GM19324 (cell line): ENCODE measurements around the gene ACTR8.
A peak's percentile ranks its signal among the peaks of the same experiment; 100 is the strongest.

Experiments
- ATAC-seq: cut with Tn5 transposase; IDR thresholded peaks from one replicate; pipeline ENCODE4 v1.9.1; 2021; ENCODE audit warnings: mild to moderate bottlenecking, moderate library complexity; ENCODE audit not compliant: unreplicated experiment, low FRiP score

Gene ACTR8

DNA sequence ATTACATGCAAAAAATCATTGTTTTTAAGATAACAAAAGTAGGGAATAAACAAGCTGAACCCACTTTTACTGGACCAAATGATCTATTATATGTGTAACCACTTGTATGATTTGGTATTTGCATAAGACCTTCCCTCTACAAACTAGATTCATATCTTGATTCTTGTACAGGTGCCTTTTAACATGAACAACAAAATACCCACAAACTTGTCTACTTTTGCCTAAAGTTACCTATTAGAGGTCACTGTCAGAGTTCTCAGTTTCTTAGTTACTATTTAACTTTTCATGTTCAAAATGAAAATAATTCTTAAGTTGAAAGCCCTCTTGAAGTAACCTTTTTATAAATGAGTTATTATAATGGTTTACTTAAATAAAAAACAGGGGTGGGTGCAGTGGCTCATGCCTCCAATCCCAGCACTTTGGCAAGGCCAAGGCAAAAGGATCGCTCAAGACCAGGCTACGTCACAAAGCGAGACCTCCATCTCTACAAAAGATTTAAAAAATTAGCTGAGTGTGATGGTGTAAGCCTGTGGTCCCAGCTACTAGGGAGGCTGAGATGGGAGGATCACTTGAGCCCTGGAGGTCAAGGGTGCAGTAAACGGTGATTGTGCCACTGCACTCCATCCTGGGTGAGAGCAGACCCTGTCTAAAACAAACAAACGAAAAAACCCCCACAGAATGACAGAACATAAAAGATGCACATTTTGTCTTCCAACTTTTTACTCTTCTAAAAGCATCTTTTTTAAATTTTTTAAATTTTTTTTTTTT lies 16.0 kb downstream of the ACTR8 start:
- no peak for ATAC-seq

DNA sequence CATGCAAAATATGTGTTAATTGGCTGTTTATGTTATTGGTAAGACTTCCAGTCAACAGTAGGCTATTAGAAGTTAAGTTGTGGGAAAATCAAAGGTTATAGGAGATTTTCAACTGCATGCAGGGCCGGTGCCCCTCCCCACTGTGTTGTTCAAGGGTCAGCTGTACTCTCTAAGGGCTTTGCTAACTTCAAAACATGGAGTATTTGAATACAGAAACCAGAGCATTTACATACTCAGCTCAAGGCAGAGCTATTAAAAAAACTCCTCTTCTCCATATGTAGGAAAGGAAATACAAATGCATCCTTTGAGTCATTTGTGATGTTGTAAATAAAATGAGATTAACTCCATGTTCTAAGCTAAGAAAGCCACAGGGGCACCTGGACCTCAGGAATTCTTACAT lies 18.8 kb downstream of the ACTR8 start:
- no peak for ATAC-seq

DNA sequence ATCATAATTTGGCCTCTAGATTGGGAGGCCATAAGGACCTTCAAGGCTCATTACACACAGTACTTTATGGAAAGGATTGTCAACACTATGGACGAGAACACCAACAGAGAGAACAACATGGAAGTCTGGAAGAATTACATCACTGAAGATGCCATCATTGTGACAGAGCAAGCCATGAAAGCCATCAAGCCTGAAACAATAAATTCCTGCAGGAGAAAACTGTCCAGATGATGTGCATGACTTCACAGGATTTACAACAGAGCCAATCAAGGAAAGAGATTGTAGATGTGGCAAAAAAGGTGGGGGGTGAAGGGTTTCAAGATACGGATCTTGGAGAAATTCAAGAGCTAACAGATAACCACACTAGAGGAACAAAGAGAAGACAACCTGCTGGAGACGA lies 19.7 kb downstream of the ACTR8 start:
- no peak for ATAC-seq

DNA sequence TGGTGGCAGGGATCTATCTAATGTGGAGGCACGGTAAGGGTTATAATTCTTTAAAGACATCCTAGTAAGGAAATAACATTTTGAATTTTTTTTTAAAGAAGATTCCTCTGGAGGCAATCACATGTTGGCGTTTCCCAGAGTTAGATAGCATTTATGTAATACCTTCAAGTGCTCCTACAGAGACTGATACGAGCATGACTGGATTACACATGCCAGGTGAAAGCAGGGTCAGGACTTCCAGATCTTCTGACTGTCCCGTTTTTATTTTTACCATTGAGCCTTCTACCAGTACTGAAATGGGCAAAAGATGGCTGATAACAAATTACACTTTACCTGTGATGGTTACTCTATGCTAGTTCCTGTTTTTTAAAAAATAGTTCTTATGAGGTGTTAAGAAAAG lies 21.8 kb downstream of the ACTR8 start:
- no peak for ATAC-seq

DNA sequence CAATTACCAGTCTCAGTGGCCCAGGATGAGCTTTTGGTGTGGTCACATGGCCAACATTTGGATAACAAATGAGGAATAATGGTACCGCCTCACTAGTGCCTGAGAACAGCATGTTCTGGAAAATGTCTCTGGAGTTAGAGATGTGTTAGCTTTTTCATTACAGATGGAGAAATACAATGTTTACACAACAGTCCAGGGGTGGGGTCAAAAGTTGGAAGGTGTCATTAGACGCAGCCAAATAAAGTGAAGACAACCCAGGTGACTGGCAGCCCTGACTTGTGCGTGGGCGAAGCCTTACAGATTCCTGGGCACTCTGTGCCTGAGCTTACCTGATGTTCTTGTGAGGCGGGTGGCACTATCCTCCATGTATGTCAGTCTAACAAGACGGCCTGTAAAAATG lies 22.8 kb downstream of the ACTR8 start:
- no peak for ATAC-seq

DNA sequence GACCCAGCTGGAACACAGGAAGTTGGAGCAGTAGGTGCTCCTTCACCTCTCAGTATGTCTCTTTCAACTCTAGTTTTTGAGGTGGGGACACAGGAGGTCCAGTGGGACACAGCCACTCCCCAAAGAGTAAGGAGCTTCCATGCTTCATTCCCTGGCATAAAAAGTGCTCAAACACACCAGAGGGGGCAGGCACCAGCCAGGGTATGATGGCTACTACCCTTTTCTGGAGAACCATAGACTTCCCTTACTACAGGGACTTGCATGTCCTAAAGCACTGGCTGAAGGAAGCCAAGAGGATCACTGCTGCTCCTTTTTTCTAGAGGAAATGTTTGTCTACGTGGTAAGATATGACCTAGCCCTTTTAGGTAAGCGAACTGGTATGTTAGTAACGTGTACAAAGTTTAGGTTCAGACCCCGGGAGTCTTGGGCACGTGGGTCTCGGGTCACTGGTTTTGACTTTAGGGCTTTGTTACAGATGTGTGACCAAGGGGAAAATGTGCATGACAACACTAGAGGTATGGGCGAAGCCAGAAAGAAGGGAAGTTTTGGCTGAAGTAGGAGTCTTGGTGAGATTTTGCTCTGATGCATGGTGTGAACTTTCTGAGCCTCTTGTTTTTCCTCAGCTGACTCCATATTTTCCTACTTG lies 23.7 kb downstream of the ACTR8 start:
- no peak for ATAC-seq

DNA sequence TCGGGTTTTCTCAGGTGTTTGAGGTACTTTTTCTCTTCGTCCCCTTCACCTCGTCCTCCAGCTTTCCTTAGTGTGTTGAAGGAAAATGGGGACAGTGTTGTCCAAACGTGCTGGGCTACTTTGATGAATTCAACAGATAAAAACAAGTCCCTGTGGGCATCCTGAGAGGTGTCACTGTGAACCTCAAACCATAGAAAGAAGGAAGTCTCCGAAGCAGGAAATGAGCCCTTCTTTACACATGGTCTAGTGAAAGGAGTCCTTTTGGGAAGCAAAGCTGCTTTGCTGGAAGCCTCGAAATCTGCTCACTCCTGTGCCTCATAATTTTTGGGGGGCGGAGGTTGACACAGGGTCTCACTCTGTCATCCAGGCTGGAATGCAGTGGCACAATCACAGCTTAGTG lies 25.0 kb downstream of the ACTR8 start:
- no peak for ATAC-seq

DNA sequence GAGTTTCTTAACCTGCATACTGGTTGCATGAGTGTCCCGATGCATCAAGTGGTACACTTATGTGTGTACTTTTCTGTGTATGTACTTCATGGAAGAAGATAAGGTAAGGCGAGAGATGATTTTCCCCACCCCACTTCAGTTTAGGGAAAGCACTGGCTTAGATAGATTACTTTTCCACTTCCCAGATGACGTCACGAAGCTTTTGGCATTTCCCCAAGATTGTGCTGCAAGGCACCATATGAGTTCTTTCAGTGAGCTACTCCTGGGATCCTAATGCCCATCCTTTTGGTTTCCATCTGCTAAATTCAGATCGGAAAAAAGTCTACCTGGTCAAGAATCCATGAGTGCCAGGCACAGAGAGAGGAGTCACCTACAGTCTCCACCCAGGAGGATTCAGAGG lies 31.1 kb downstream of the ACTR8 start:
- no peak for ATAC-seq

DNA sequence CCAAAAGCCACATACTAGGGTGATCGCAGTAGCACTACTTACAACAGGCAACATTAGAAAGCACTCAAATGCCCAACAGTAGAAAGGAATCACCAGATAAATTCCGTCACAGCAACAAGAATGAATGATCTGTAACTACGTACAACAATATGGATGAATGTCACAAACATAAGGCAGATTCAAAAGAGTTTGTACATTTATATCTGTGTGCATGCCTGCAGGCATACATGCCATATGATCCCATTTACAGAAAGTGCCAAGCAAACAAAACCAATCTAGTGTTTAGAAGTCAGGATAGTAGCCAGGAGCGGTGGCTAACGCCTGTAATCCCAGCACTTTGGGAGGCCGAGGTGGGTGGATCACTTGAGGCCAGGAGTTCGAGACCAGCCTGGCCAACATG lies 32.0 kb downstream of the ACTR8 start:
- no peak for ATAC-seq

DNA sequence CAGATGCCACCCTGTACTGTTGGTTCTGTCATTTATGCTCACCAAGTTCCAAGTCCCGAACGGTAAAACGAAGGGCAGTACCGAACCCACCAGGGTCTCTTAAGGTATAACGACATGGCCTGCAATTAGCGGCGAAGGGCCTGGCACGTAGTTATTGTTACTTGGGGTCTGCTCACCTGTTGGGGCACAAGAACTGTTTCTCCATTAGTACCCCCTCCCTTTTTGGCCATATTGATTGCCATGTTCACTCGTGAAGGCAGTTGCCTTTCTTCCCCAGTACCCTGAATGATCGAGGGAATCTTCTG lies 35.1 kb downstream of the ACTR8 start:
- ATAC-seq = no peak

DNA sequence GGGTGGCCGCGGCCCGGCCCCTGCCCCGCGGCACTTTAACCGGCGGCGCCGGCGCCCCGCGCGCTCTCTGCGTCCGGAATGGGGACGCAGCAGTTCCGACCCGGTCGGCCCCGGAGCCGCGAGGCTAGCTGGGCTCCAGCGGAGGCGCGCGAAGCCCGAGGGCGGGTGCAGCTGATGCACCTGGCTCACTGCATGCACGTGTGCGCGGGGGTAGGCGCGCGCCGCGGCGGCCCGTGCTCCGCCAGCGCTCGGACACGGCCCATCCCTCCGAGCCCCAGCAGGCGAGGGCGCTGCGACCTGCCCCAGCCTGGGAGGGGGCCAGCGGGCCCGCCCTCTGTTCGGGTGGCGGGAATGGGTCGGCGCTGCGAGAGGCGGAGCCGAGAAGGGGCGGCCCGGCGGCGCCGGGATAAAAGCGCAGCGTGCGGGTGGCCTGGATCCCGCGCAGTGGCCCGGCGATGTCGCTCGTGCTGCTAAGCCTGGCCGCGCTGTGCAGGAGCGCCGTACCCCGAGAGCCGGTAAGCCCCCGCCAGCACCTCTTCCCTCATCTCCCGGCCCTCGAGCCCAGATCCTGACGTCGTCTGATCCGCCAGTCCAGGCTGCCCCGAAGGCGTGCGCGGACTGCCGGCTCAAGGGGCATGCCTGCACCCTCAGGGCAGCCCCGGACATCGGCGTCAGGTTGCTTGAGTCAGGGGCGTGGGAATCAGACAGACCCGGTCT lies 35.7 kb downstream of the ACTR8 start, which contains the start of the genes CHDH and IL17RB:
Gene CHDH (minus strand): TSS at position 286 of the 717 bp plus-strand sequence. CDS start 22,411 bp downstream, outside the sequence.
Gene IL17RB (plus strand): TSS at position 435 of the 717 bp plus-strand sequence. CDS start 21 bp downstream, at position 456.
- ATAC-seq = peak; percentile 55

DNA sequence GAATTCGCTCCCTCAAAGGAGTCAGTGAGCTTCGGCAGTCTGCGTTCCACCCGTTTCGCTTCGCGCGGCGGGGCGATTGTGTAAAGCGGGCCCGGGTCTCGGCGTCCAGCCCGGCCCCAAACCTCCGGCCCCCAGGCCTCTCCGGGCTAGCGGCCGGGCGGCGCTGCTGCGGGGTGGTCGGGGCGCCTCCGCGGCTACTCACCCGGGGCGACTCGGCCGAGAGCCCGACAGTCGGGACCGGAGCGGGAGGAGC lies 36.1 kb downstream of the ACTR8 start:
- ATAC-seq = no peak

DNA sequence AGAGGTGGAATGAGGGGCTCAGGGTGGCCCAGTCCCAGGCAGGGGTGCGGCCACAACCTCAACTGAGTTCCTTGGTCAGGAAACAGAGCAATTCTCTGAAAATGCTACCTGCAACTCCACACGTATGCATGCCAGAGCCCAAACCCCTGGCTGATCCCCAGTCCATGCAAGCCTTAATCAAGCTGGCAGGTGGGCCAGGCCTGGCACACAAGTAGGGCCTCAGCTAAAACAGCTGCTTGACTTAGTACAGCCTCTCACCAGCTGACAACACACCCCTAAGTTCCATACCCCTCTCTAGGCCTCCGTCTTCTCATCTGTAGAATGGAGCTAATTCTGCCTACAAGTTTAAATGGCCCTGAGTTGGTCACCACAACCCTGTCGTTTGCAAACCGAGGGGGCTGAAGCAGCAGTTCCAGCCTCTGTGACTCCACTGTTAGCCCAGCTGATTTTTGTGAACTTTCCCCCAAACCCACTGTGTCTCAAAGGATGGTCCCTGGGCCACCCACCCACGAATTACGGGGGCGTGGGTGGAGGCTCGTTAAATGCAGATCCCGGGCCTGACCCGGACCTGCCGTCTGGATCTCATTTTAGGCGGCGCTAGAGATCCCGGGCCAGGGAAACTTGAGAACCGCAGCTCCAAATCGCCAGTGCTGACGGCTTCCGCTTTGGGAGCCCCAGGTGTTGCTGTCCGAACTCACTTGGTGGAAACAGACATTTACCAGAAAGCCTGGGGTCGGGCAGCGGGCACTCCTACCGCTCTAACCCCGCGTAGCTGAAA lies 36.7 kb downstream of the ACTR8 start:
- ATAC-seq = peak; percentile 25

DNA sequence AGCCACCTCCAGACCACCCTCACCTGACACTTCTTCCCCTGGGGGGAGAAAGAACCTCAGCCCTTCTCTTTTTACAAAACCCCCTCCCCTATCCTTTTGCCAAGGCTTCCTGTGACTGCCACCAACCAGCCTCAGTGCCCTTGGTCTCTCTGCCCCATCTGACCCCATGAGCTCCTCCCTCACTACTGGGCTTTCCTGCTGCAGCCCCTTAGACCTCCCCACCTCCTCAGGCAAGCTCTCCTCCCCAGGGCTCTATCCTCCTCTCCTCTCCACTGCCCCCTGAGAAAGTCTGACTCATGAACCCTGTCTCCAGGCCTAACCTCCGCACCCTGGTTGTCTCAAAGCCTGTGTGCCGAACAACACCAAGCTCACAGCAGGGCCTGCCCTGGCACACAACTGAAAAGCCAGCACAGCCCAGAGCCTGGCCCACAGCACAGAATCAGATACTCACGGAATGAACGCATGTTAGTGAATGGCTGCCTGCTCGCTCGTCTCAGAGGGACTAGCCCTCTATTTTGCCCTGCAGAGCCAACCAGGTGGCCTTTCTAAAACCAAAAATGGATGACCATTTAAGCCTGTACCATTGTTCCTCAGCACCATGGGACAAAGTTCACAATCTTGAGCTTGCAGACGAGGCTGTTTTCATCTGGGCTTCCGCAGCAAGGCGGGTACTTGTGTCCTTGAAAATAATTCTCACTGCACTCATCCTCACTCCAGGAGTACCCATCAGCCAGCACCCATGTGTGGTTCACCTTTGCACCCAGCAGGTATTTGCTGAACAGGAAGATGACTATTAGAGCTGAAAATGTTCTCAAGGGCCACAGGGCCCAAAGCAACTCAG lies 37.5 kb downstream of the ACTR8 start:
- ATAC-seq = no peak

DNA sequence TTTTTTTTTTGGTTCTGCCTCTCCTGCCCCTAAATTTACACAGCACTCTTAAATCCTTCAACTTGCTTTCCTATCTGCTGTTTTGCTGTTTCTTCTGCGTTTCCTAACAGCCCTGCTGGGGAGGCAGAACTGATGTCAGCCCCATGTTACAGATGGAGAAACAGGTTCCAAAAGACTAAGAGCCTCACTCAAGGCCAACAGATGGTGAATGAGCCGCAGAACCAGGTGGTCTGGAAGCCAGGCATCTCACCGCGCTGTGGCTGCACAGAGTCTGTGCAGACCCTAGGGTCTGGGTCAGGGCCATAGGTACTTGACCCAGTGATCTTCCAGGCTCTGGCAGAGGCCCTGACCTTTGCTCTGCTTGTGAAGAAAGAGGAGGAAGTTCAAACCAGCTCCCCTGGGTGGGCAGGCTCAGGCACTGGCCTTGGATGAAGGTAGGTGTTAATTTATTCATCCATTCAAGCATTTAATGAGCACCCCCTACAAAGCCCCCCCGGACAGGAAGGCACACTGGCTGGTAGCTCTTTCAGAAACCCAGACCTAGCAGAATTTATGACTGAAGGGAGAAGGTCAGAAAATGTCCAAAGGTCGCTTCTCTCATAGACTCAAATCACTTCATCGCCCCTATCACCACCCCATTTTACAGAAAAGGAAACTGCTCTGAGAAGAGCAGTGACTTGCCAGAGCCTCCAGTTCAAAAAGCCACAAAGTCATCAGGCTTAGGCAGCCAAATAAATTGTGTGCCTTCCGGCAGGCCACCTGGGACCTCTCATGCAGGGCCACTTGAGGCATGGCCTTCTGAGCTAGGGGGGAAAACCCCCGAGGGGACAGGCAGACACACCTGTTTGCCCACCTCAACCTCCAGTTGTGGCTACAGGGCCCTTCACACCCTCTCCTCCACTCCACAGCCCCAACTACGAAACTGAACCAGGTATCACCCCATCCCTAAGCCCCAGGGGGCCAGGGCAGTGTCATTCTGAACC lies 38.5 kb downstream of the ACTR8 start:
- peak; percentile 42 for ATAC-seq

DNA sequence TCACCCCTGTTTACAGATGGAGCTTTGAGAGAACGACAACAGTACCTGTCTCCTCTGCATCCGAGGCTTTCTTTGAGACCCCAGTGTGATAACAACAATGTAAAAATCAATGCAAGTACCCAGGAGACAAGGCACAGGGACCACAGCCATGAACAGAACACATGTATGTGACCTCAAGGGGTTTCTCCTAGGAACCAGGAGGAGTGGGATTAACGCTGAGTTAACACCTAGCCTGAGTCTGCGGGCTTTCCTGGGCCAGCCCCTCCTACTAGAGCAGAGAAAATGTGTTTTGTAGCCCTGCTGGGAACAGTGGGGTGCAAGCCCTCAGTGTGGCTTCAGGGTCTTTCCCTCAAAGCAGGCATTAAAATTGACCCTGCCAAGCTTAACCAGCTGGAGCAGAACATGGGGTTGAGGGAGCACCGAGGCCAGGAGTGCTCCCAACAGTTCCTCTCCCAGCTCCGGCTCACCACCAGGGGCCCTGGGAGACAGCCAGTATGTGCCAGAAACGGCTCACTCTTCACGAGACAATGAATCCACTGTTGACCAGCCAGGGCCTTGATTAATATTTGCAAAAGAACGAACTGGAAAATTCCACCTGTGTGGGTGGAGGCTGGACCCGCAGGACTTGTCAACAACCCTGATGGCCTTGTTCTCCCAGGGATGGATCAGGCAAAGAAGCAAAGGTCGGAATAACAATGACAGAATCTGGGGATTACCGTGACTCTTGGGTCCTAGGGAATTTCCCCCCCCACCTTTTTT lies 39.3 kb downstream of the ACTR8 start:
- ATAC-seq = no peak

DNA sequence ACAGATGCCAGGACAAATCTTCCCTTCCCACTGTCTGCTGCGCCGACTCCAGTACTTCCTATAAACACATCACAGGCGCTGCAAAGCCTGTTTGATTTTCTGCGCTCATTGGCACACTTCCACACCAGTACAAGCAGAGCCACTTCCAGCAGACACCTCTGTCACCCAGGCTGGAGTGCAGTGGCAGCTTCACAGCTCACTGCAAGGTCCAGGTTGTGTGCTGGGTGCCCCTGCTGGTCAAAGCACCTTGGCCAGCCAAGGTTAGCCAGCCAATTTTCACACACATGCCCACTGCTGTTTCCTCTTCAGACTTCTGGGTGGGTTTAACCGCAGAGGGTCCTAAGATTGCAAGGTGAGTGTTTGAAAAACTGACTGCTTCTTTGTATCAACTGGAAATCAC lies 40.7 kb downstream of the ACTR8 start:
- no peak for ATAC-seq

DNA sequence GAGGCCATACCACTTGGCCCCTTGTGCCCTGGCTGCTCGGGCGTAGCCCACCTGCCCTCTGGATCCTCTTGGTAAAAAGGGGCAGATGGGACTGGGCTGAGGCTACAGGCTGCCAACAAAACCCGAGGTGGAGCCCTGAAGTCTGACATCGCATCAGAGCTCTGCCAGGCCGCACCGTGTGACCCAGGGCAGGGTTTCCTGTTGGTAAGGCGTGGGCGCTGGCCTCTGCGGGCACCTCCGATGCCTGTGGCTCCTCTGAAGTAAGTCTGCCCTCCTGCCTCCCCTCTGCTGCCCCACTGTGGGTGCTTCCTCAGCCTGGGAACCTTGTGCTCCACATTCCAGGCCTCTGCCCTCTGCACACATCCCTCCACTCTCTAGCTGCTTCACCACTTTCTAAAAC lies 44.6 kb downstream of the ACTR8 start:
- no peak for ATAC-seq
